Measurements from ENCODE around the gene HCFC1R1.
"Not testable (repeated sequence)": the region's sequence is repeated elsewhere in the genome, so short reads cannot be mapped to it uniquely, and the experiment has no call there.

Gene HCFC1R1

GRCh38 chr16:3056336-3057180 lies 32.8 kb upstream of the HCFC1R1 start:
- DNase-seq = no peak

- not testable (repeated sequence) for DNase-seq
Measured at GRCh38 chr16:3055734-3056115, 32.0 kb upstream of the HCFC1R1 start.

GRCh38 chr16:3054965-3055733 lies 31.4 kb upstream of the HCFC1R1 start:
- no peak for DNase-seq

- DNase-seq = not testable (repeated sequence)
Measured at GRCh38 chr16:3053330-3053710, 29.6 kb upstream of the HCFC1R1 start.

- not testable (repeated sequence) for DNase-seq
Measured at GRCh38 chr16:3052571-3053329, 29.0 kb upstream of the HCFC1R1 start.

- no peak for DNase-seq
Measured at GRCh38 chr16:3051494-3051893, 27.8 kb upstream of the HCFC1R1 start.

- DNase-seq = no peak
Measured at GRCh38 chr16:3051009-3051408, 27.3 kb upstream of the HCFC1R1 start.

GRCh38 chr16:3050487-3050886 lies 26.7 kb upstream of the HCFC1R1 start:
- no peak for DNase-seq

GRCh38 chr16:3049921-3050481 lies 26.3 kb upstream of the HCFC1R1 start:
- DNase-seq = no peak

- no peak for DNase-seq
Measured at GRCh38 chr16:3047387-3047720, 23.6 kb upstream of the HCFC1R1 start.

- no peak for DNase-seq
Measured at GRCh38 chr16:3046641-3047386, 23.1 kb upstream of the HCFC1R1 start.

- DNase-seq = no peak
Measured at GRCh38 chr16:3045758-3046640, 22.3 kb upstream of the HCFC1R1 start, which contains the start of gene MMP25. Gene MMP25 (plus strand): TSS chr16:3046561. CDS start chr16:3046918, 357 bp downstream.

GRCh38 chr16:3044708-3045107 lies 21.0 kb upstream of the HCFC1R1 start:
- no peak for DNase-seq

GRCh38 chr16:3042376-3042775 lies 18.6 kb upstream of the HCFC1R1 start:
- no peak for DNase-seq

- no peak for DNase-seq
Measured at GRCh38 chr16:3038896-3039295, 15.2 kb upstream of the HCFC1R1 start.

- peak in 1 of 2 experiments; percentile 27 for DNase-seq
Measured at GRCh38 chr16:3038256-3038655, 14.5 kb upstream of the HCFC1R1 start.

- no peak for DNase-seq
Measured at GRCh38 chr16:3036726-3037315, 13.1 kb upstream of the HCFC1R1 start, which contains the start of gene BICDL2. Gene BICDL2 (minus strand): TSS chr16:3036944. CDS start chr16:3035496, 1,448 bp downstream.

GRCh38 chr16:3035972-3036725 lies 12.4 kb upstream of the HCFC1R1 start:
- peak in 1 of 2 experiments; percentile 12 for DNase-seq

GRCh38 chr16:3035289-3035971 lies 11.7 kb upstream of the HCFC1R1 start:
- DNase-seq = no peak

All from NCI-H2081 (cell line).